Astrocyte of the cerebellum (primary cell): ENCODE results near the gene IP6K2.

ENCODE experiments used
- DNase-seq: peaks from one replicate; pipeline ENCODE4 v3.0.0-alpha.2; 2011; ENCODE audit warnings: low read depth
- H3K4me3 ChIP-seq: 2 replicates; pipeline ENCODE4 v1.5.1; 2011; ENCODE audit warnings: mild to moderate bottlenecking, low read depth, low read length, moderate library complexity
- in situ Hi-C: cut with HindIII; loops from 2 replicates; pipeline ENCODE4 v1.10.0; 2017; ENCODE audit warnings: low sequenced_read_pairs
- TF ChIP-seq, protein P1 (sequence below): IDR thresholded peaks from 2 replicates; pipeline ENCODE4 v1.5.1; 2012; ENCODE audit warnings: low read length, low read depth, moderate library complexity, mild to moderate bottlenecking; ENCODE audit errors: missing control alignments

IP6K2 gene

GRCh38 chr3:48689384-48689783 lies 27.6 kb downstream of the IP6K2 start:
- H3K4me3 ChIP-seq, result no peak overlapping the region
- in situ Hi-C loops, result no loop called here
- TF ChIP-seq, protein P1, sequence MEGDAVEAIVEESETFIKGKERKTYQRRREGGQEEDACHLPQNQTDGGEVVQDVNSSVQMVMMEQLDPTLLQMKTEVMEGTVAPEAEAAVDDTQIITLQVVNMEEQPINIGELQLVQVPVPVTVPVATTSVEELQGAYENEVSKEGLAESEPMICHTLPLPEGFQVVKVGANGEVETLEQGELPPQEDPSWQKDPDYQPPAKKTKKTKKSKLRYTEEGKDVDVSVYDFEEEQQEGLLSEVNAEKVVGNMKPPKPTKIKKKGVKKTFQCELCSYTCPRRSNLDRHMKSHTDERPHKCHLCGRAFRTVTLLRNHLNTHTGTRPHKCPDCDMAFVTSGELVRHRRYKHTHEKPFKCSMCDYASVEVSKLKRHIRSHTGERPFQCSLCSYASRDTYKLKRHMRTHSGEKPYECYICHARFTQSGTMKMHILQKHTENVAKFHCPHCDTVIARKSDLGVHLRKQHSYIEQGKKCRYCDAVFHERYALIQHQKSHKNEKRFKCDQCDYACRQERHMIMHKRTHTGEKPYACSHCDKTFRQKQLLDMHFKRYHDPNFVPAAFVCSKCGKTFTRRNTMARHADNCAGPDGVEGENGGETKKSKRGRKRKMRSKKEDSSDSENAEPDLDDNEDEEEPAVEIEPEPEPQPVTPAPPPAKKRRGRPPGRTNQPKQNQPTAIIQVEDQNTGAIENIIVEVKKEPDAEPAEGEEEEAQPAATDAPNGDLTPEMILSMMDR, result no peak
- DNase-seq, result no peak

- TF ChIP-seq, protein P1, result no peak
- DNase-seq, result no peak
- in situ Hi-C loops, result no loop called here
- no peak overlapping the region for H3K4me3 ChIP-seq
Observed at GRCh38 chr3:48688737-48689075, 28.3 kb downstream of the IP6K2 start.

GRCh38 chr3:48688032-48688736 lies 28.8 kb downstream of the IP6K2 start:
- in situ Hi-C loops, result no loop called here
- H3K4me3 ChIP-seq, result no peak overlapping the region
- TF ChIP-seq, protein P1, result no peak
- no peak for DNase-seq

GRCh38 chr3:48687220-48687678 lies 29.8 kb downstream of the IP6K2 start:
- no peak overlapping the region for H3K4me3 ChIP-seq
- in situ Hi-C loops, result no loop called here
- DNase-seq, result no peak
- TF ChIP-seq, protein P1, result no peak

DNA sequence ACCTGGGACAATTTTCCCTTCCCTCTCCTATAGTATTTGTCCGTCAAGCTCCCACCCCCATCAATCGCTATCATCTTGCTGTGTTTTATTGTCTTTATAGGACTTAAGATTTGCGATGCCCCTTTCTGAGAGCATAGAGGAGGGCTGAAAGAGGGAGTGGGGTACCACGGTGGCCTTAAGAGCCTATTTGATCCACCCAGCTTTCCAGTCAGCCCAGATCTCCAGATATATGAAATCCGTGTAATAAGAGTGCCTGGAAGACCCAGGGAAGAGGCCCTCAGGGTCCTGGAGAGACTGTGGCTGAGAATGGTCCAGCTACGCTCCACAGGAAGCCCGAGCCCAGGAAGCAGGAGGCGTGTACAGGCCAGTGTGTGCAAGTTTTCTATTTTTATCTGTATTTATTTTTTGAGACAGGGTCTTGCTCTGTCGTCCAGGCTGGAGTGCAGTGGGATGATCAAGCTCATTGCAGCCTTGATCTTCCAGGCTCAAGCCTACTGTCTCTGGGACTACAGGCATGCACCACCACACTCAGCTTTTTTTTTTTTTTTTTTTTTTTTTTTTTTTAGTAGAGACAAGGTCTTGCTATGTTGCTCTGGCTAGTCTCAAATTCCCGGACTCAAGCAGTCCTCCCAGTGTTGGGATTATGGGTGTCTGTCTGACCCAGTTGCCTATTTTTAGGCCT lies 30.3 kb downstream of the IP6K2 start:
- DNase-seq, result no peak
- no peak overlapping the region for H3K4me3 ChIP-seq
- TF ChIP-seq, protein P1, result no peak
- in situ Hi-C loops, result no loop called here

DNA sequence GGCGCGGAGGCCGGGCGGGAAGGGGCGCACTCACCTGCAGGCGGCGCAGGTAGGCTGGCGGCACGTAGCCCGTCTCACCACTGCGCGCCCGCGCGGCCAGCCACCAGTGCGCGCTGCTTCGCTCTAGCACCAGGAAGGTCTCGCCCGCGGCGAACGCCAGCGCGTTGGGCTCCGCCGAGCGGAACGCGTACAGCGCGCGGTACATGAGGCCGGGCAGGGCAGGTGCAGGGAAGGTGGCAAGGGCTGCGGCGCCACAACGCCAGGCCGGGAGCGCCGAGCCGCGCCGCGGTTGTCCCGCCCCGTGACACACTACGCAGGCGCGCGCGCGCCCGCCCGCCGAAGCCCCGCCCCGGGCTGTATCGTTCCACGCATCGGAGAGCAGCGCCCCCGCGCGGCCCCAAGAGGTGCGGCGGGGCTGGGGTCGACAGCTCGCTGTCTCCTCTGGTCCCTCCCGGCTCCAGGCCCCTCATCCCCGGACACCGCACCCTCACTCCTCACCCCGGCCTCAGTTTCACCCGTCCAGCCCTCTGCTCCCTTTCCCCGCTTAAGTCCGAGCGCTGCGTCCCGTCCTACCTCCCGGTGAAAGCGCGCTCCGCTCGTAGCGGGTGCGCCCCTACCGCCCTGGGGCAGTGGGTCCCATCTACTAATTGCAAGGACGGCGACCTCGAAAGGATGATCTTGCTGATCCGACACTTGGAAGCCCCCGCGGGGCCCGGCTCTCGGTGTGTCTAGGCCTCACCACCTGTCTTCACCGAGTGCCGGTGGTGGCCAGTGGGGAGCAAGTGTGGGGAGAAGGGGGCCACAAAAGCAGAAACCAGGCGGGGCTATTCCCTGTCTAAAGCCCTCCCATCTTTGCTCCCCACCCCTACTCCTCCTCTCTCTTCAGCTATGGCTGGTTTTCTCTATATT lies 31.2 kb downstream of the IP6K2 start, which contains the start of gene NCKIPSD:
TSS of gene NCKIPSD (minus strand) at position 313 of the 909 bp plus-strand sequence. CDS start at position 205, 108 bp downstream.
- peak within 1 kb of the TSS; percentile 75 for H3K4me3 ChIP-seq
- DNase-seq, result no peak
- in situ Hi-C loops, result no loop called here
- TF ChIP-seq, protein P1, result peak; percentile 63
